ENCODE results near the gene IFTAP.

Gene IFTAP

DNA sequence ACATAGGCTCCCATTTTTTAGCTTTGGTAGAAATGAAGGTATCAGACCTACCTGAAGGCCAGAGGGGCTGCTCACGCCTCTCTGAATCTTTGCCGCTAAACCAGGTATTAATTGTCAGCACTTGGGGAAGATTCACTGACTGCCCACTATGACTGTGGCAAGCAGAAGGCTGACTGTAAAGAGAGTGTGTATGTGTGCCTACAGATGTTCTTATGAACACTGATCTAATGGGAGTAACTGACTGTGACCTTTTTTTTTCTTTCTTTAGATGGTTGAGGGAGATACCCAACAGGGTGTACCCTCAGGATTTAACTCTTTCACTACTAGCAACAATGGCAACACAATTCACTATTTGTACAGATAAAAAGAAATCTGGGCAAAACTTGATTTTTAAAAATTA, 3.7 kb downstream of the IFTAP start, which contains the start of gene RAG2:
TSS of gene RAG2 (minus strand) at position 186 of the 400 bp plus-strand sequence. CDS start 4,068 bp downstream, outside the sequence.
- DNase-seq (ENCODE audit: low read depth) = no peak

DNA sequence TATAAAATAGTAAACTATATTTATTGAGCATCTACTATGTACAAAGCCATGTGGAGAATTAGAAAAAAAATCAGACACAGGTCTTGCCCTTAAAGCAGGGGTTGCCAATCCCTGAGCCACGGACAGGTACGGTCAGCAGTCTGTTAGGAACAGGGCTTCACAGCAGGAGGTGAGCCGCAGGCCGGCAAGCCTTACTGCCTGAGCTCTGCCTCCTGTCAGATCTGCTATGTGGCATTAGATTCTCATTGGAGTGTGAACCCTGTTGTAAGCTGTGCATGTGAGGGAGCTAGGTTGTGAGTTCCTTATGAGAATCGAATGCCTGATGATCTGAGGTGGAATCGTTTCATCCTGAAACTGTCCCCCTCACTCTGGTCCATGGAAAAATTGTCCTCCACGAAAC, 5.9 kb downstream of the IFTAP start:
- no peak for DNase-seq (ENCODE audit: low read depth)

DNA sequence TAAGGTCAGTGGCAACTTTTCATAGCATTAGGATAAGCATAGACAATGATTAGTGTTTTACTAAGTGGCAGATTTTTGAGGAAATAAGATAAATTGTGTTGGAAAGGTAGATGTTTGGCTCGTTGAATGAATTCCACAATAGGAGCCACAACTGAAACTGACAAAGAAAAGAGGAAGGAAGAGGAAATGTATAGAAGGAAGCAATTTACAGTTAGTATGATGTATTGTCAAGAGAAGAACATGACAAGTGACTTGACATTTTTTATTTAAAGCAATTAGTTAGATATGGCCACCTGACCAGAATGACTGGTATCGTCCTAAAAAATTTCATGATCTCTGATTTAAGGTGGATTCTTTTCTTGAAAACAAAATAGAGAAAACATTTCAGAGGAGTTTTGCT, 6.9 kb downstream of the IFTAP start:
- DNase-seq (ENCODE audit: low read depth) = no peak

DNA sequence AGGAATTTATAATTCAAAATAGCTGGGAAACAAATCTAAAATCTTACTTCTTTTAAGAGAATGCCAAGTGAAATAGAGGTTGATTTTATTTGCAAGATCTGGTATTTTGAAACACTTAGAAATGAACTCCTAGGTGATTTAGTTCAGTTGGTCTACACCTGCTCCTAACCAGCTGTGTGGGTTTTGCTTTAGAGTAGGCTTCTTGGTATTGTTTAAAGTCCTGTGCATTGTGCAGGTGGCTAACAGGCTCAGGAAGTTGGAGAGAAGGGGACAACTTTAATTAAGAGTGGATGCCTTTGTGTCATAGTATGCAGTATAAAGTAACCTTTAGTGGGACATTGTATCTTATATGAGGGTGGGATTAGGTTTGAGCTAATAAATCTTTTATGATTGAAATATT, 7.8 kb downstream of the IFTAP start:
- DNase-seq (ENCODE audit: low read depth) = no peak

DNA sequence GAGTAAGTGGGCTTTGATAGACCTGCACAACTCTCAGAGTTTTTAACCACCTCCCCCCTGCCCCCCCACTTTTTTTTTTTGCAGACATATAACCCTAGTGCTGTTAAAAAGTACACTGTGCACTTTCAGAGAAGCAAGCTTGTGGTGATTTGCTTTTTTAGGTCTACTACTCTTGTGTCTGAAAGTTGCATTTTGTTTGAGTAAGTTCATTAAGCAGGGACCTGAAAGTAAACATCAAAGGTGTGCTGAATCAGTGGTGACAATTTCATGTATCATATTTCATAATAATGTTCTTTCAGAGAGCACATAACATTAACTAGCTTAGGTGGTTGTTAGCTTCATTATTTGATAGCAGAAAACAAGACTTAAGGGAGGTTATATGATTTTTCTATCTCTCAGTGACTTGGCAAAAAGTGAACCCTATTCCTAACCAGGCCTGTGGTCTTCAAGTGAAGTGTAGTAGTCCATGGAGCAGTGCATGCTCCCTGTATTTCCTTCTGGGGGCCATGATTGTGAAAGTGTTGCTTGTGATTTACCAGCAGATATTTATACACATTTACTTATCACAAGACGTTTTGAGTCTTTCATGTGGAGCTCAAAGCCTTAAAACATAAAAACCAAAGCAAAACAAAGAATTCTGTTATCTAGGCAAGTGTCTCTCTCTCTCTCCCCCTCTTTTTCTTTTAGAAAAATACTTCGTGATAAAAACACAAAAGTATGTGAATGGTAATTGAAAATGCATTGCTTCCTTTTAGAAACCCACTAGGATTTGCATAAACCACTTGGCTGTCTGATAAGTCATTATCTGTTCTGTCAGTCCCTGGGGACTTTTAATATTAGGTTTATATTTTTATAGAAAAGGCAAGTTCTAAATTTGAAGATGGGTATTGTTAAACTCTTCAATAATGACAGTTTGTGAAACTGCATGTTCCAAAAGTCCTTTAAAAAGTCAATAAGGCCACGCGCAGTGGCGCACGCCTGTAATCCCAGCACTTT, 11.2 kb downstream of the IFTAP start:
- no peak for DNase-seq (ENCODE audit: low read depth)

DNA sequence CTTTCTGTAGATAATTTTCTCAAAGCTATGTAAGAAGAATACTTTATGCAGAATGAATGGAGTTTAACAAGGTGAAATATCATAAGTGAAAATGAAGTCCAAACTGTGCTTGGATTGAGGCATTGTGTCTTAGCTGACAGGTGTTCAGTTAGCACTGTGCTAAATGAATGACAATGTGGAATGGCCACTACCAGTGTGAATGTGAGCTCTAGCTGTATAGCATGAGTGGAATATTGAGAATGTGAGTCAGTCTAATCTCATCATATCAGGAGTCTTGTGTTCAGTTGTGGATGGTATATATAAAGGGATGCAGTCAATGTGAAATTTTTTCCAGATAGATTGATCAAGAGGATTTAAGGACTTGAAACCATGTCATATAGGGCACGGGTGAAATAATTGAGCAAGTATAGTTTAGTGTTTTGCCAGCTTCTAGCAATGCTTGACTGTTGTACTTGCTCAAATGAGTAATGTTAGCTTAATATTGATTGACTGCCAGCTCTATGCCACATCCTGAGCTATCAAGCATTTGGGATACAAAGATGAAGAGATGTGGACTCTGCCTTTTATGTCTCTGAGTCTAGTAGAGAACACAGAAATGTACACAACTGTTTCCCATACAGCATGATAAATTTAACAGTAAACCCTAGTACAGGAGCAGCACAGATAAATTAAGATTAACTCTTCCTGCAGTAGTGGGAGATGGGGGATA, 14.3 kb downstream of the IFTAP start:
- DNase-seq (ENCODE audit: low read depth) = no peak

DNA sequence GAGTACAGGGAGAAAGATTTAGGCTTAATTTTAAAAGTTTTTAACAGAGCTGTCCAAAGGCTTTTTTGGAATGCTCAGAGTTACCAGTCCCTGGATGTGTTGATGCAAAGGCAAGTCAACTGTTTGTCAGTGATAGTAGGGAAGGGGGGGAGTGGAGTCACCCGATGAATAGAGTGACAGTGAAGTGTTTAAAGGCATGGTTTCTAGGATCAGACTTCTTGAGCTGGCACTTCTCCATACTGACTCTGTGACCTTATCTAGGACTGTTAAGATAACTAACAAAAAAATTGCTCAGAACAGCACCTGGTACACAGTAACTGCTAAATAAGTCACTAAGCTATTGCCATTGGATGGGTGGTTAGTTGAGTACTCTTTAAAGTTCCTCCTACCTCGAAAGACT, 15.1 kb downstream of the IFTAP start:
- DNase-seq (ENCODE audit: low read depth) = no peak

DNA sequence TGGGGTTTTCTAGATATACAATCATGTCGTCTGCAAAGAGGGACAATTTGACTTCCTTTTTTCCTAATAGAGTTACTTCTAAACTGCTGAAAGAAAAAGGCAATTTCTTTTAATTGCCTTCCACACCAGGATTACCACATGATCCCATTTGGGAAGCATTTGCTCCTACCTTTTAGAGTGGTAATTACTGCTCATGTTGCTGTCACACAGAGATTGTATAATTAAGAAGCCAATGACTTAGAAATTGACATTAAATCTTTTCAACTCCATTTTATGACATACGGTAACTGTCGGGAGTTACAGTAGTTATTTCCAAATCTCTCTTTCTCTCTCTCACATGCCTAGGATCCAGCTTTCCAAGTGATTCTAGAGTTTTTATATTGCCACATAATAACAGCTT, 21.5 kb downstream of the IFTAP start:
- no peak for DNase-seq (ENCODE audit: low read depth)

DNA sequence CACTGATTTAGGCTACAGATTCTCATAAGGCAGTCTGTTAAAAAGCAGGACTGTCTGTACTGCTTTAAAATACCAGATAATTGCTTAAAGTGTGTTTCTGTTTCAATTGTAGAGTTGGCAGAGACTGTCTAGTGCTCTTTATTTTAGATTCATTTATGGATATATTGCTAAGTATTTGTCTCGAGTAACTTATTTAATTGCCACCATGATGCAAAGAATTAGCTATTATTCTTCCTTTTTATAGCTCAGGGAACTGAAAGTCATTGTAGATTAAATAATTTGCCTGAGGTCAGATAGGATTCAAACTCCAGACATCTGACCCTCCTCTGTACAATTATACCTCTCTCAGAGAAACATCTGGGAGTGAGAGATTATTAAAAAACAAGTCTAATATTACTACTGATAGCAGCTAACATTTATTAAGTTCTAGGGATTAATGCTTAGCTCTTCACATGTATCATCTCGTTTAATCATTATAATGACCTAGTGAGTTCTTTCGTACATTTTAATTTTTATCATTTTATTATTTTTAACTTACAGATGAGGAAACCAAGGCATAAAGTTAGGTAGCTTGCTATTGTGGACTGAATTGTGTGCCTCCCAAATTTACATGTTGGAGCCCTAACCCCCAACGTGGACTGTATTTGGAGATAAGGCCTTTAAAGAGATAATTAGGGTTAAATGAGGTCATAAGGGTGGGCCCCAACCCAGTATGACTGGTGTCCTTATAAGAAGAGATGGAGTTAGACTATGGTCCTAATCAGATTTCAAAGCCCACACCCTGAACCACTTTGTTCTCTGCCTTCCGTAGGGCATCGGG, 23.5 kb downstream of the IFTAP start:
- no peak for DNase-seq (ENCODE audit: low read depth)

DNA sequence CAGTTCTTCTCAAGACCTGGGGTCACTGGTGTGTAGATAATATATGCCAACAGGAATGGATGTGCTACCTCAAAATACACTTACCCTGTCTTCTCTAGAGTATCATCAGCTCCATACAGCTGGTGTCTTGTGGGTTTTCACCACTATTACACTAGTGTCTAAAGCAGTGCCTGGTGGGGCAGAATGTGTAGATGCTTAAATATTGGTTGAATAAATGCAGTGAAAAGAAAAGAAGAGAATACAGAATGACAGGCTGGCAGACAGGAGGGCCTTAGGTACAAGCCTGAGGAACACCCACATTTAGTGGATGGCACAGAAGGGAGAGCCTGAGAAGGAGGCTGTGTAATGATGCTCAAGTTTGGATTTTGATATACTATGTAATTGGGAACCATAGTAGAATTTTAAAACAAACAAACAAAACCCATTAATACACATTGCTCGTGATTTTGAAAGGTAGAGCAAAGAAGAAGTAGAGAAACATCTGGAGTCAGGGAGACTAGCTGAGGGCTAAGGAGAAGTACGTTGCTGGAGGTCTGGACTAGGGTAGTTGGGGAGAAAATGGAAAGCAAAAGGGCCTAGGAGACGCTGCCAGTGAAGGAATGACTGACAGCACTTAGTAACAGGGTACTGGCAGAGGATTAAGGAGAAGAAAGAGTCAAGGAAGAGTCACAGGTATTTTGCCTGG, 24.2 kb downstream of the IFTAP start:
- DNase-seq (ENCODE audit: low read depth) = no peak

DNA sequence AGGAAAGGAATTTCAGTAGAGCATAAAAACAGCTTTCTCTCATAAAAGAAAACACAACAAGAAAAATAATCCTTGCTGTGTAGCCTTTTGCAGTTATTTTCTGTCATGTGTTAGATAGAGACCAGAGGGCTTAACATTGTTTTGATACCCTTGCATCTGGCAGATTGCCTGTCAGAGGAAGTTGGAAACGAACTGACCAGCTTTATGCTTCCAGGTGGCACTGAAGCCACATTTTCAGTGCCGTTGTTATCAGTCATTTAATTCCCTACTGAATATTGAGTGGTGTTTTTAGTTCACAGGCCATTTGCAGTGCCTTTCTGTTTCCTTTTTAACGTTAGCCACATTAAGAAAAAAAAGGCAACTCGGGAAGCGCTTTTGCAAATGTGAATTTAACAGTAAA, 25.2 kb downstream of the IFTAP start:
- DNase-seq (ENCODE audit: low read depth) = no peak

DNA sequence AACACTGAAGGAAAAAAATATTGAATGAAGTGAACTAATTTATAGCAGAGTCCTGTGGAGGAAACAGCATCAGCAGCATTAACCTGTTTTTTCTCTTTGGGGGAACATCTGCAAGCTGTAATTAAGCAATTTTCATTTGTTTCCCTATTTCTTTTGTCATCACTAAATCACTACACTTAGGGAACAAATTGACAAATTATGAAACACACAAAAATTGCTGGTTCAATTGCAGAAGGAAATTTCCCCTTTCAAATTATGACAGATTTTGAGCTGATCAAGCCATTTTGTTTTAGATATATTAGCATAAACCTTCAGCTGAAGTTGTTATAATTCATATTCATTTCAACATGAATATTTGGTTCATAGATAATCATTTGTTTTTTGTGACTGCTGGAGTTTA, 25.9 kb downstream of the IFTAP start:
- DNase-seq (ENCODE audit: low read depth) = no peak

DNA sequence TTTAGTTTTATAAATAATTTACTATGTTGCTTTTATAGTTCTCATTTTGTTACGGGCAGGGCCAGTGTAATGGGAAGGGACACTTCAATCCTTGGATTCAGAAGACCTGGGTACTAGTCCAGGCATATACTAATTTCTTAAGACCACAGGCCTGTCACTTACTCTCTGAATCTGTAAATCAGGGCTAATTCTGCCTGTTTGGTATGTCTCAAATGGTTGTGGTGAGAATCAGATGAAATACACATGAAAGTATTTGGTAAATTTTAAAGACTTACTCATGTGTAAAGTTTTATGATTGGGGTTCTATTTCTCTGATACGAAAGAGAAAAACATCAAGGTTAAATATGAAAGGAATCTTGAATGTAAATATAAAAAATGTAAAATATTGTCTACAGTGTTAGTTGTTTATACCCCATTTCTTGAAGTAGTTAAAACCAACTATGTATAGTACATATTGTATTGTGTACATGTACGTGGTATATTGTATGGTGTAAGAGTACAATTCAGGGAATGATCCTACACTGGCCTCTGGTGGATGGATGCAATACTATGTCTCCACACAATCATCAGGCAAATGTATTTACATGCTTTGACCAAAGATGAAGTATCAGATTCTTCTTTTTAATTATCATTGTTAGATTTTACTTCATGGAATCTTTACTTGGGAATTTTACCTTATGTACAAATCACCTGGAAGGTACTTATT, 28.3 kb downstream of the IFTAP start:
- no peak for DNase-seq (ENCODE audit: low read depth)

DNA sequence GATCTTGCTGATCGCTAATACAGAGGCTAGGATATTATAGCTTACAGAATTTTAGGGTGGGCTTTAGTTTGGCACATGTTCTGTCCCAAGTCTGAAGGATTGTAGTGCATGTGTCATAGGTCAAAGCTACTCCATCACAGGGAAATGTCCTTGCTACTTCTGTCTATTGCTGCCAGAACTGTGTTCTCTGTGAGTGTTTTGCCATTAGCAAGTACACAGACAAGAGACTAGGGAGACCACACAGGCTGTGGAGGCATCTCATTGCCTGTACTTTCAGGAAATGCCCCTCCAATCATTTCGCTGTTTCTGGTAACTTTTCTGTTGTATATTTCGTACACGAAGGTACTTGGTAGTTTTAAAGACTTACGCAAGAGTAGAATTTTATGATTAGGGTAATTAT, 29.2 kb downstream of the IFTAP start:
- no peak for DNase-seq (ENCODE audit: low read depth)

DNA sequence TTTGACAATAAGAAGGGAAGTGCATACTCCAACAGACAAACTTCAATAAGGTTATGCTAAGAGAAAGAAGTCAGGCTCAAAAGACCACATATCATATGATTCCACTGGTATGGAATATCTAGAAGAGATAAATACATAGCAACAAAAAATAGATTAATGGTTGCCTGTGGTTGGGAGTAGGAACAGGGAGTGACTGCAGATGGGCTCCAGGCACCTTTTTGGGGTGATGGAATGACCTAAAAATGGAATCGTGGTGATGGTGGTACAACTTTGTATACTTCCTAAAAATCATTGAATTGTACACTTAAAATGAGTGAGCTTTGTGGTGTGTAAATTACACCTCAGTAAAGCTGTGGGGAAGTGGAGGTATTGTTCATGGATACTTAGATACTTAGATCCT, 32.7 kb downstream of the IFTAP start:
- no peak for DNase-seq (ENCODE audit: low read depth)

DNA sequence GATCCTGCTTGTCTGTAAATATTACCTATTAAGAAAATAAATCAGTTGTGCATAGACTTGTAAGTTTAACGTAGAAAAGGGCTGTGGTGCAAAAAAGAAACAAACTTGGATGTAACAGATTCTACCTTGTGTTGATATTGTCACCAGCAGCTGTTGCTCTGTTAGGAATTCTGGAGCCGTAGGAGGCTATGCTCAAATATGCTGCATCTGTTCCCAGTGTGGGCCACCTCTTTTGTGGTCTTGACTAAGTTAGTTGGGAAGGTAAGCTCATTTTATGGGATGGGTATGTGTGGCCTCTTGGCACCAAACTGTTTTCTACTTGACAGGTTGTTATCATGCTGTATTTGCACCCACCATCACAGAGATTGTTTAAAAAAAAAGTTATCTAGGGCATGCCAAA, 33.2 kb downstream of the IFTAP start:
- DNase-seq (ENCODE audit: low read depth) = no peak

DNA sequence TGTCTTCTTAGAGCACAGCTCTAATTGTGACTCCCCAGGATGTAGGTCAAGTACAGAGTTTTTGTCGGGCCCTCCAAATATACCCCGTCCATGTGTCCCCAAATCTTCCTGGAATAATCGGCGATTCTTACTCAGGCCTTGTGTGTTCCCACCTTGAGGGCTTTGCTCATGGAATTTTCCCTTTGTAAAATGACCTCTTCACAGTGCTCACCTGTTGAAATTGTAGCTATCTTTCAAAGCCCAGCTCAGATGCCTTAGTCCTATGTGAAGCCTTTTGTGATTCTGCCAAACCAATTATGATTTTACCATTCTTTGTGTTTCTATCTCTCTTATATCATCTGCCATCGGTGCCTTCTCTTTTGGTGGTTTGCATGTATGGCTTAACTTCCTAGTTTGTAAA, 33.8 kb downstream of the IFTAP start:
- no peak for DNase-seq (ENCODE audit: low read depth)

DNA sequence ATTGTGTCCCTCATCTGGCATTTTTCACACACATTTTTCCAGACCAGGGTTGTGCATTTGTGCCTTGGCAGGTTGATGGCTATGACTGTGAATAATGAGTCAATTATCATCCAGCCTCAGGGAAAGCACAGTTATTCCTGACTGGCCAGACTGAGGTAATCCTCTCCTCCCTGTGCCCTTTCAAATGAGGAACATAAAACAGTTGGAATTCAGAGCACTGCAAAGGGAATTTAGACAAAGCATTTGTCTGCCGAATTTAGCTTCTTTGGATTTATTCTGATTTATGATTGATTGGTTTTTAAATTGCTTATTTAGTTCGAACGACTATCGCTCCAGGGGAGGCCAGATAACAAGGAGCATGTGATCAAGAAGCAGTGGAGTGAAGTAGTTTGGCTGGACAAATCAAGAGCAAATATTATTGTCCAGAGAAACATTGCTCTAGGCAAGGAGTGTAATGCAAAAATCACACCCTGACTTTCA, 34.5 kb downstream of the IFTAP start:
- DNase-seq (ENCODE audit: low read depth) = no peak

DNA sequence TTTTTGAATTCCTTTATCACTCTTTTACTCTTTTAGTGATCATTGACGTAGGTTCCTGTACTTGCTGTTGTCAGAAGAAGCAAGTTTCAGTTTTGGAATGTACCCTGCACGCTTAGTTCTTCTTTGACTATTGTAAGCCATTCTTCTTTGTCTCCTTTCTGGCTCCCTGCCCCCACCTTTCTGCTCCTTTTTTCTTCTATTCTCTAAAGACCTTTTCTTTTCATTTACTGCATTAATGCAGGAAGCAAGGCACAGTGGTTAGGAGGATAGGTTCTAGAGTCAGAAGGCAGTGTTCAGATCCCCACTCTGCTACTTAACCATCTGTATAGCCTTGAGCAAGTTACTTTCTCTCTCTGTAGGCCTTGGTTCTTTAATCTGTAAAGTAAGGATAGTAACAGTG, 37.5 kb downstream of the IFTAP start:
- no peak for DNase-seq (ENCODE audit: low read depth)

DNA sequence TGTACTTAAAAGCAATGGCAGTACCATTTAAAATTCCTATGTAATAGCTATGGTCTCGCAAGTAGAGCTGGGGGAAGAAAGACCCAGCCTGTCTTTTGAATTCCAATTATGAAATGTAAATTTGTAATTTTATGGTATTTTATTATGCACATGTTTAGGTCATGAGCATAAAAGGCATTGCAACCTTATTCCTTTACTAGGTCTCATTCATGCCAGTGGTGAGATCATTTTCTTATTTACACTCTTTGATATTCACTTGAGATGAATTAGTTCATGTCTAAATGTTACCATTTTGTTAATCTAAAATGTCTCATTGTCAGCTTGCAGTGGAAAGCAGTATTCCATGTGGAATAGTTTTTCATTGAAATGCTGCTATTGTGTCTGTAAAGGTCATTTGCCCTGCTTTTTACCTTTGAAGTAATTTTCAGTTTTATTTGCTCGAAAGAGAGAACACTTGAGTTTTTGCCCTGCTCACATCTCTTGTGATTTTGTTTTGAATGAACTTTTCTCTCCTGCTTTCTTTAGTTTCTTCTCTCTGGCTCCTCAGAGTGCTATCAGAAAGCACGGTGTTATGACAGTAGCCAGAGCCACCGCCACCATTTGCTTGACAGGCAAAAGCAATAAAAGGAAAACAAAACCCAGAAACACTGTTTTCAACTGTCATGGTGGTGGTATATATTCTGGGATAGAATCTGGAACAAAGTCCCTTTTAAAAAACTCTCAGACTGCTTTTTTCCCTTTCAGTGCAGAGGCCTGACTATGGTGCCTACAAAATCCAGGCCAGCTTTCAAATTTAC, 41.0 kb downstream of the IFTAP start:
- no peak for DNase-seq (ENCODE audit: low read depth)
